Transverse colon (tissue), 4 donors: ENCODE measurements around the gene NHERF2.

Source experiments
- EP300 ChIP-seq: sonication (generic); formaldehyde crosslinking; IDR thresholded peaks from one replicate; pipeline ENCODE4 v1.6.1; 2017; ENCODE audit warnings: antibody characterized with exemption, low read depth
- POLR2A ChIP-seq: fragments of 450-650 bp; IDR thresholded peaks from one replicate; pipeline ENCODE4 v1.6.1; 2016; ENCODE audit warnings: antibody characterized with exemption, mild to moderate bottlenecking, moderate library complexity
- POLR2AphosphoS5 ChIP-seq, 3 donors: sonication (generic); formaldehyde crosslinking; IDR thresholded peaks; one replicate each; pipeline ENCODE4 v1.6.1; 2016; ENCODE audit warnings: antibody characterized with exemption in 3 of 3
- TF ChIP-seq, protein P1 (sequence below), 5 experiments: fragments of 200-600 bp in 3 of 5; fragments of 450-650 bp in 2 of 5; sonication (generic) in 3 of 5; IDR thresholded peaks; 1 replicate in 2 of 5; 2 replicates in 3 of 5; pipeline ENCODE4 v1.5.1; 2016 to 2017; ENCODE audit warnings: antibody characterized with exemption in 5 of 5, inconsistent platforms in 3 of 5, mild to moderate bottlenecking in 2 of 5, moderate library complexity in 1 of 5

DNA sequence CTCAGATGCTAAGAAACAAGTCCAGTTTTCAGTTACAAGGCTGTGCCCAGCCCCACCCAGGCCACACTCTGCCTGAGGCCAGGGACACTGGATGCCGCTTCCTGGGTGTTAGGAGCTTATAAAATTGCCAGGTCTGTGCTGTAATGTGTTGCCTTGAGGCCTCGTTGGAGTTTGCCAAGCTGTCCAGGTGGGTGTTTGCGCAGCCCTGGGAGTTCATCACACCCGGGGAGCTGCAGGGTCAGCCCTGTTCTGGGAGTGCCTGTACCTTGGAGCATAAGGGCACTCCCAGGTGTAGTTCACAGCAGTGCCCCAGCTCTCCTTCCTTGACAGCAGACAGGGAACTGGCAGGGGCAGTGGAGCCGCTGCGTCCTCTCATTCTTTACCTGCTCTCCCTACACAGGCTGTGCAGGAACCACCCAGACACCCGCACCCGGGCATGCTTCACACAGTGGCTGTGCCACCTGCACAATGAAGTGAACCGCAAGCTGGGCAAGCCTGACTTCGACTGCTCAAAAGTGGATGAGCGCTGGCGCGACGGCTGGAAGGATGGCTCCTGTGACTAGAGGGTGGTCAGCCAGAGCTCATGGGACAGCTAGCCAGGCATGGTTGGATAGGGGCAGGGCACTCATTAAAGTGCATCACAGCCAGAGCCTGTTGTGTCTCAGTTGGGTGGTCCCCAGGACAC lies 41.1 kb upstream of the NHERF2 start:
- TF ChIP-seq, protein P1, sequence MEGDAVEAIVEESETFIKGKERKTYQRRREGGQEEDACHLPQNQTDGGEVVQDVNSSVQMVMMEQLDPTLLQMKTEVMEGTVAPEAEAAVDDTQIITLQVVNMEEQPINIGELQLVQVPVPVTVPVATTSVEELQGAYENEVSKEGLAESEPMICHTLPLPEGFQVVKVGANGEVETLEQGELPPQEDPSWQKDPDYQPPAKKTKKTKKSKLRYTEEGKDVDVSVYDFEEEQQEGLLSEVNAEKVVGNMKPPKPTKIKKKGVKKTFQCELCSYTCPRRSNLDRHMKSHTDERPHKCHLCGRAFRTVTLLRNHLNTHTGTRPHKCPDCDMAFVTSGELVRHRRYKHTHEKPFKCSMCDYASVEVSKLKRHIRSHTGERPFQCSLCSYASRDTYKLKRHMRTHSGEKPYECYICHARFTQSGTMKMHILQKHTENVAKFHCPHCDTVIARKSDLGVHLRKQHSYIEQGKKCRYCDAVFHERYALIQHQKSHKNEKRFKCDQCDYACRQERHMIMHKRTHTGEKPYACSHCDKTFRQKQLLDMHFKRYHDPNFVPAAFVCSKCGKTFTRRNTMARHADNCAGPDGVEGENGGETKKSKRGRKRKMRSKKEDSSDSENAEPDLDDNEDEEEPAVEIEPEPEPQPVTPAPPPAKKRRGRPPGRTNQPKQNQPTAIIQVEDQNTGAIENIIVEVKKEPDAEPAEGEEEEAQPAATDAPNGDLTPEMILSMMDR (IDR thresholded peaks at IDR 0.05), result no peak
- TF ChIP-seq POLR2AphosphoS5 (IDR thresholded peaks at IDR 0.05) (peak in 2 of 3 donors; percentile 63 to 70), POLR2A (peak; percentile 83), EP300 (no peak)
